ENCODE data around the gene MGST3.
"Not testable (repeated sequence)": the region's sequence is repeated elsewhere in the genome, so short reads cannot be mapped to it uniquely, and the experiment has no call there.

Gene MGST3

DNA sequence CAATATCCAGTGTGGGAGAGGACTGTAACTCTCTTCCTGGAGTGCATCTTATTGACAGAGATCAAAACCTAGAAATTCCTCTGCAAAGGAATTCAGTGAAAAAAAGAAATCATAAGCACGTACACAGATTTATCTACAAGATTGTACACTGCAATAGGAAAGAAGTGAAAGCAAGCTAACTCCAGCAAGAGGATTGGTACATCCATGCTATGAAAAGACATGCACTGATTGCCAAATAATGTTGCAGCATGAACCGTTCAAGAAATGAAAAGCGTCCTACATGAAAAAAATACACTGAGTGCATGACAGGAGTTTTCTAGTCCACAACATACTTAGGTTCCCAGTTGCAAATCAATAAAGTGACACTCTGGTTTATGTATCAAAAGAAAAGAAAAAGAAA is 1.9 kb upstream of the MGST3 start:
- DNase-seq (ENCODE audit: low read depth in 3 of 3), result no peak

DNA sequence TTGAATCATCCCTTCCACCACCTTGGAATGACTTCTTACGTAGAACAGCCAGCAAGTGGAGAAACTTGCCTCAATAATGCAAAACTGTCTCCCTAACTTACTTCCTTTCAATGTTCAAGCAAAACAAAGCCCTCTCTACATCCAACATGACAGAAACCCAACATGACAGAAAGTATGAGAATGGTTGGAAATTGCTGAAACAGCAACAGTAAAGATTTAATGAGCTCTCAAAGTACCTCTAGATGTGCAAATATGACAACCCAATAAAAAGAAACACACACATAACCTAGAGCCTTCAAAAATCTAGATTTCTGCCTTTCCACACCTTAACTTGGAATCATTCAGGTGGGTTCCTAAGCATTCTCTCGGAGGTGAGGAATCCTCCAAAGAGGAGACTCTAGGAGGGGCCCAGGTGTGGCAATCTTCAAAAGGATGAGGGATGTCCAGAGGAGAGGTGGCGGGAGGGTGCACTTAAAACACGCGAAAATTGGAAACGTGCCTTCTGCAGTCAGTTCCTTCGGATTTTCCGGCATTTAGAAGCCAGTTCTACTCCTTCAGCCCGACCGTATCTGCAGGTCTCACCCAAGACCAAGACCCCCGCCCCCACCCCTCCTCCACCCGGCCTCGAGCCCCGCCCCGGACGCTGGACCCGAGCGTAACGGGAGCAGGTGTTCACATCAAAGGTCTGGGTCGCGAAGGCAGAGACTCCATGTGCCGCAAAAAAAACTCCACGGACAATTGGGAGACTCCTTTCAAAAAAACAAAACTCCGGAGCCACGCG is 996 bp upstream of the MGST3 start:
- DNase-seq (ENCODE audit: low read depth in 3 of 3), result no peak

DNA sequence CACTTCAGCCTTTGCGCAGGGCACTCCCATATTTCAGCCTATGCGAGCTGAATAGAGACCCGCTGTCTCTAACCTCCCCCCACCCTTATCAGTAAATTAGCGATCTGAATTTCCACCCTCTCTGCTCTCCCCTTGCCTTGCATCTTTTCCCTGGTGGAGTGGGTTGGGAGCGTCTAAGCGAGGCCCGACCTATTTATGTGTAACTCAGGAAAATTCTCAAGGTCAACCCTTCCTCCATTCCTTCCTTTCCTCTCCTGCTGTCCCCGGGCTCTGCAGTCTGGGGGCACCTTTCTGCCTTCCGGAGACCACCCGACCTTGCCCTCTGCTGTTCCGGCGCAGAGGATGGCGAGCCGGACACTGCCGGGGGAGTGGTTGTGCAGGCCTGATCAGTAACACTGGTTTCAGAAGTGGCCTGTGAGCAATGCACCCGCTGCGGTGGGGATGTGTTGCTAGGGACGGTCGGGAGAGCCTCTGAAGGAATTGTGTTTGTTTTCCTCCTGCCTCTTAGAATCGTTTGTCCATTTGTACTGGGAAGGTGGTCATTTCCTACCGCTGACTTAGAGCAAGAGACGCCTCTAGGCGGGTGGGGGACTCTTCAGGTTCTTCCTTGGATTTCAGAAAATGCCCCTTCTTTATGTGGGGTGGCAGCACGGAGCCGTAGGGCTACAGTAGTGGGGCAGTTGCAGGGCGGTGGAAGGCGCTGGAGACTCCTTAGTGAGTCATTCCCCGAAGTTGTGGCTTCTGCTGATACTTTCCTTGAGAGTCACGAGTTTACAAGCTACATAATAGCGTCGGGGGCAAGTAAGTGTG is 513 bp downstream of the MGST3 start:
- peak in 2 of 3 experiments; percentile 5 to 12 for DNase-seq (ENCODE audit: low read depth in 3 of 3)

DNA sequence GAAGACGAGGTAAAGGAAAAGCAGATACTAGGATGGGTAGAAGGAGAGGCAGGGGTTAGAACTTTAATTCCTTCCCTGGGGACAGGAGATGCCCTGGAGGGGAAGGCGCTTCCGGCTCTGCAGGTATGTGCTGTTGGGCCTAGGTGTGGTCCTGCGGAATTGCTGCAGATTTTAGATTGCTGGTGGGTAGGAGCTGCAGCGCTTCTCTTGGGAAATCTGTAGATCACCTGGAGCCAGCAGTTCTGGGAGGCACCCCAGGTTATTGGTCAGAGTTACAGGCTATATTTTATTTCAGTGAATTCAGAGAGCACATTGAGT is 1.1 kb downstream of the MGST3 start:
- no peak for DNase-seq (ENCODE audit: low read depth in 3 of 3)

DNA sequence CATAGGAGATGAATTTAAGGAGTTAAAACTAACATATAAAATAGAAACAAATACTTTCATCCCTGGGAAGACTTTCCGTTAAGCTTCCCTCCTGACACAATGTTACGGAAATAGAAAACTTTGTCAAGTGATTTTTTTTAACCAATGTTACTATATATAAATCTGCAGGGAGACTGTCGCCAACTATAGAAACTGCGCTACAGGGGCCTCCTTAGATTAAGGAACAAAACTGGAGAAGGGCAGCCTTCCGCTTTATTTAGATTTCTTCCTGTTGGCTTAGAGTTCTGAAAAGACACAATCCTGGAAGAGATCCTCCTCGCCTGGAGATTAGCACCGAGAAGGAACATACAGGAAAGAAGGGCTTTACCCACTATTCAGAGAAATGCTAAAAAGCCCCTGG is 1.5 kb downstream of the MGST3 start:
- DNase-seq (ENCODE audit: low read depth in 3 of 3), result no peak

DNA sequence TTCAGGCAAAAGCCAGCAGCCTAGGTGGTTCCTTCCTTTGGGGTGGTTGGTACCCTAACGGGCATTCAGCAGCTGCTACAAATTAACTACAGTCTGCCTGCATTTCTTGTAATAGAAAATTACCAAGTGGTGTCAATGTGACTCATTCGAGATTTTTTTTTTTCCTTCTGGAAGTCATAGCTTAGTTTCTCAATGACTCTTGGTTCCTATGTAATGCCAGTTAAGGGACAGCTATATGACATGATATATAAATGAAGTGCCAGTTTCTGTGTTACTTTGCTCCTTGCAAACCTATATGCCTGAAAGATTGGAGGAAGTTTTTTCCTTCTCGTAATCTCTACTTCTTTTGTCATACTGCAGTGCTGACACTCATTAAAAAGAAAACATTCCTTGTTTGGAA is 2.6 kb downstream of the MGST3 start:
- no peak for DNase-seq (ENCODE audit: low read depth in 3 of 3)

DNA sequence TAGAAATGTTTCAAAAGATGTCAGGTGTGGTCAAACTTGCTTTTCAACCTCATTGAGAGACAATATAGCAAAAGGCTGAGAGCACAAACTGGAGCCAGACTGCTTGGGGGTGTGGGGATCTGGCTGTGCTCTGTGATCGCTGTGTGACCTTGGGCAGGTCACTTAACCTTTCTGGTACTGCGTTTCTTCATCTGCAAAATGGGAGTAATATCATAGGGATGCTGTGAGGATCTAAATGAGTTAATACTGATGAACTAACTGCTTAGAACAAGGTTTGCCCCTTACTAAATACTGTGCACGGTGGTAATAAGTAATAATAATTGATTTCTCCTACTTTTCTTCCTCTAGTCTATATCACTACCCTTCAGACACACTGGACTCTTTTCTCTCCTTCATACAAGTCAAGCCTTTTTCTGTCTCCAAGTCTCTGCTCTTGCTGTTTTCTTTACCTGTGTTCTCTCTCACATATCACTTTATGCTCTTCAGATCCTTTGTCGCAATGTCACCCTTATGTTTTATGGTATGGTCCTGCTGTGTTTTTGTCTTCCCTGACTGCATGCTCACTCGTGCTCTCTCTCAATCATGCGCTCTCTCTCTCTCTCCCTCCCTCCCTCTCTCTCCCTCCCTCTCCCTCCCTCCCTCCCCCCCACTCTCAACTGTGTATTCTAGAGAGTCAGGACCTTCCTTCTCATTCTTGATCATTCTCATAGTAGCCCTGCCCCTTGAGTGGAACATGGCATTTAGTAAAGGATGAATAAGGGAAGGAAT is 3.3 kb downstream of the MGST3 start:
- no peak for DNase-seq (ENCODE audit: low read depth in 3 of 3)

DNA sequence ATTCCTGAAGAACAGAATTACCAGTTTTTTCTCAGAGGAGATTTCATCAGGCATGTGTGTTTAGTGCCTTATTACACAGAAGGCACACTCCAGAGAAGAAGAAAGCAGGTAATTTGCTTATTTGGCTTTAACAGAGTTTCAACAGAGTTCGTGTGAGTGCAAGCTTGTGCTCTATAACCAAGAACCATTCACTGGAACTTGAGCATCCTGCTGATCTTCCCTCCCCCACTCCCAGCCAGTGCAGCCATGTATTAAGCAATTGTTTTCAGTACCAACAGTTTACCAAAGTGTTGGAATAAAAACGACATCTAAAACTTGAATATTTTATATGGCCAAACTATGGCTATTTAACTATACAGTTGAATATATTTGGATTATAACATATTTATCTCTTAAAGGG is 4.3 kb downstream of the MGST3 start:
- DNase-seq (ENCODE audit: low read depth in 3 of 3), result no peak

DNA sequence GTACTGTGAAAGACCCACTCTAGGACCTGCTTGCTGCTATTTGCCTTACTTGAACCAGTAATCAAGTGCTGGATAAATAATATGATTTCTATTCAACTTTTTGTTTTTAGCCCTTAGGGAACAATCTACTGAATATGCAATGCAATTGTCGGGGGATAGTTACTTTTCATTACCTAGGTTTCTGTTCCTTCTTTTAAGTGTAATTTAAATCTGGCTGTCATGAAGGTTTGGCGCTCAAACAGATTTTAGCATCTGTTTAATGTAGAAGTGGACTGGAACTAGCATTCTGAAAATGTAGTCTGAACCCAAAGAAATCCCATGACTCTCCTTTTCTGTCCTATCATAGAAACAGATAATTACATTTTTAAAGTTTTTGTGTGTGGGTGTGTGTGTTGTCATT is 4.8 kb downstream of the MGST3 start:
- DNase-seq (ENCODE audit: low read depth in 3 of 3), result no peak

DNA sequence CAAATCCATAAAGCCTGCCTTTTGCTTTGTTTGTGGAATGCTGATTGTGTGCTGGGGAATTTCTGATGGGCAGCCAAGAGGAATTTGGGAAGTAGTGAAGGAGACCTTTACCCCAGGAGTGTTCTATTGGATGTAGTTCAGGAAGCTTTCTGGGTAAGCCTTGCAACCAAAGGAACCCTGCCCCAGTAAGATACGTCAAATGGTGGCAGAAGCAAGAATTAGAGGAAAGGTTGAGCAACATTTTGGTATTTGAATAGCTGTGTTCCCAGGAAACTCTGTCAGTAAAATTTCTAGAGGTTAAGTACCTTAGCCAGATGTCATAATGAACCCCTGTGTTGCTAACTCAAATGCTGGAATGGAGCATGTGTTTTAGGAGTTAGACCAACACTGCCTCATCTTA is 6.4 kb downstream of the MGST3 start:
- DNase-seq (ENCODE audit: low read depth in 3 of 3), result no peak

DNA sequence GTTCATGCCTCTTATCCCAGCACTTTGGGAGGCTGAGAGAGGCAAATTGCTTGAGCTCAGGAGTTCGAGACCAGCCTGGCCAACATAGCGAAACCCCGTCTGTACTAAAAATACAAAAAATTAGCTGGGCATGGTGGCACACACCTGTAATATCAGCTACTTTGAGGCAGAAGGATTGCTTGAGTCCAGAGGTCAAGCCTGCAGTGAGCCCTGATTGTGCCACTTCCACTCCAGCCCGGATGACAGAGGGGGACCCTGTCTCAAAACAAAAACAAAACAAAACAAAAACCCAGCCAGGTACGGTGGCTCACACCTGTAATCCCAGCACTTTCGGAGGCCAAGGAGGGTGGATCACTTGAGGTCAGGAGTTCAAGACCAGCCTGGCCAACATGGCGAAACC is 7.2 kb downstream of the MGST3 start:
- not testable (repeated sequence) for DNase-seq (ENCODE audit: low read depth in 3 of 3)

DNA sequence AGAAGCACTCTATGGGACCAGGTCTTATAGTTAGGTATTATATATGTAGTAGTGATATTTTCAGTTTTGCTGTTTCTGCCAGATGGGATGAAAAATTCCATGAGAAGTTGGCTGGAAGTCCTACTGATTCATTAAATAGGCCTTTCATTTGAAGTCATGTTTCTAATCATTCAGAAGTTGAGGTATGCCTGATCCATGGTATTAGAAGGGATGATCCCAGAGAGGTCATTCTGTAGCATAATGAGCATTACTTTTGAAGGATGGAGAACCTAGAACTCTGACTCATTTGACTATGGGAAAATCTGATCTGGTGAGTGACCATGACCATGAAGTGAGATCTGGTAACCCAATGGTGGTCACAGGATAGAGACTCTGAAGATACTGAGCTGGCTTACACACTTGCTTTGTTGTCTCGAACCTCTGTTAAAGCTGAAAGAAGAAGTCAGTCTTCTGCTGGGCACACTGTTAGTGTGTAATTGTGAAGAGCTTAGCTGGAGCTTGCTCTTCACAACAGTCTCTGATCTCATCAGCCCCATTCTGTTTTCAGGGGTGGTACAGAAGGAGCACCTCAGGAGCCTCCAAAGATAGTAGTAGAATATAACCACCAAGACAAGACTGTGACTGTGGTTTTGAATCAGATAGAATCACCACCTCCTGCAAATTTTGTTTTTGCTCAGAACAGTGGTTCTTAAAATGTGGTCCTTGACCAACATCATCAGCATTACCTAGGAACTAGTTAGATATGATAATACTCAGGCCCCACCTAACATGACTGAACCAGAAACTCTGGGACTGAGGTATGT is 9.0 kb downstream of the MGST3 start:
- no peak for DNase-seq (ENCODE audit: low read depth in 3 of 3)

DNA sequence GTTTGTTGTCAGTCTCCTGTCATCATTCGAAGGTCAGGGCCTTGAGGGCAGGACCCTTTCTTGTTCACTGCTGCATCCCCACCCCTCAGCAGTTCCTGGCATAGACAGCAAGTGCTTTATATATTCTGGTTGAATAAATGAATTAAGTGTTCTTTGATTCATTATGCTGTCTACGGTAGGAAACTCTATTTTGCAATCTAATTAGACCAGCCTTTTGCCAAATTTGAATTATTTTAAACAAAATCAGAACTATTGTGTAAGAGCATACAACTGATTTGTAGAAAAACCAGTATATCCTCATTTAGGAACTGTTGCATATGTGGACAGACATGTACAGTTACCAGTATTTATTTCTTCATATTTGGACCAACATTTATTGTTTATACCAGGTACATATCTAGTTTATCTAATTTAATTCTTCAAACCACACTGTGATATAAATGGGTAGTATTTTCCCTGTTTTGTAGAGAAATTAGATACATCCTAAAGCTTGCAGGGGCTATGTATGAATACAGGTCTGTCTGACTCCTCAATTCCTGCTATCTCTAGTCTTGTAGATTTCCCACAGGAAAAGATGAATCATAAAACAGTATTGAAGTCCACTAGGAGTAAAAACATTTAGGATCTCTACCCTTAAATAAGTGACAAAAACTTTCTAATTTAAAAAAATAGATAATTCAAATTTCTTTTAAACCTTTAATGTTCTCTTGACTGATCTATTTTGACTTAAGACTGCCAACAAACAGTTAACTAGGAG is 10.4 kb downstream of the MGST3 start:
- no peak for DNase-seq (ENCODE audit: low read depth in 3 of 3)

DNA sequence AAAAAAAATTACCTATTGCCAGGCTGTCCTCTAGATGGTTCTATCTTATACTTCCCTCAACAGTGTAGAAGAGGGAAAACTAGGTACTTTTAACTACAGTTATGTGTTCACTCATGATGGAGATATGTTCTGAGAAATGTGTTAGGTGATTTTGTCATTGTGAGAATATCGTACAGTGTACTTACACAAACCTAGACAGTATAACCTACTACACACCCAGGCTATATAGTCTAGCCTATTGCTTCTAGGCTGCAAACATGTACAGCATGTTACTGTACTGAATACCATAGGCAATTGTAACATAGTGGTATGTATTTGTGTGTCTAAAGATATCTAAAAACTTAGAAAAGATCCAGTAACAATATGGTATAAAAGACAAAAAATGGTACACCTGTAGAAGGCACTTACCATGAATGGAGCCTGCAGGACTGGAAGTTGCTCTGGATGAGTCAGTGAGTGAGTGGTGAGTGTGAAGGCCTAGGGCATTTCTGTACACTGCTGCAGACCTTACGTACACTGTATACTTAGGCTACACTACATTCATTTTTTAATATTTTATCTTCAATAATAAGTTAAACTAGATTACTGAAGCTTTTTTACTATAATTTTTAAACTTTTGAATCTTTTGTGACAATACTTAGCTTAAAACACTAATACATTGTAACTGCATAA is 13.2 kb downstream of the MGST3 start:
- no peak for DNase-seq (ENCODE audit: low read depth in 3 of 3)

DNA sequence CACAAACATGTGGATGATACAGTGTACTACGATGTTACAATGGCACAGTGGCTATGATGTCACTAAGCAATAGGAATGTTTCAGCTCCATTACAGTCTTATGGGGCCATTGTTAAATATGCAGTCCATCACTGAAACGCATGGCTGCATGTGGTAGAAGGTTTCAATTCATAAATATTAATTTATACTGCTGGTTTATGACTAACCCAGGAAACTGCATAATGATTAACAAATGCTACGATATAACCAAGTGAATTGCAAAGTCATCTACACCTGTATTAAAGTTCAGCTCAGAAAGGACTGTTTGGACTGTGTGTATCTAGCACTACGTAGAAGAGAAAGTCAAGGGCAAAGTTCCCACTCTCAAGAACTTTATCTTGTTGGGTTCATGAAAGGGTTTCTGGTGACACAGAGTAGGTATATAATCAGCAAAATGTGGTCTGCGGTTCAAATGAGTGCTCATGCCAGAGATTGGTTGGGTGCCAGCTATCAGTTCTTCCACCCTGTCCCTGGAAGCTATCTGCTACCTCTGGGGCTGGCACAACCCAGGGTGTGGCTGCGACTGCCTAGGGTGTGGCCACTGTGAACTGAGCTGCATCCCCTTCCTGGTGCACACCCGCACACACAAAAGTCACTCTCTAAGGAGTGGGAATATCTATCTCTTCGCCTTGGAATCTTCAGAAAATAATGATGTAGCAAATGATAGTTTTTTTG is 14.8 kb downstream of the MGST3 start:
- no peak for DNase-seq (ENCODE audit: low read depth in 3 of 3)

DNA sequence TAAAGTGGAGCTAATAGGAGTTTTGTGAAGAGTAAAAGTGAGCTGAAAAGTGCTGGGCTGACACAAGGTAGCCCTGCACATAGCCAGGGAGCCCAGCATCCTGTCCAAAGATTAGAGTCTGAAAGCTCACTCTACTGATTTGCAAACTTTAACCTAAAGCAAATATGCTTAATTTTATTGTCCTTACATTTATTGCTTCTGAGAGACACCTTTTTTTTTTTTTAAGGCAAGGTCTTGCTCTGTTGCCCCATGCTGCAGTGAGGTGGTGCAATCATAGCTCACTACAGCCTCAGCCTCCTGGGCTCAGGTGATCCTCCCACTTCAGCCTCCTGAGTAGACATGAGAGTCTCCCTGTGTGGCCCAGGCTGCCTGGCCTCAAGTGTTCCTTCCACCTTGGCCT is 16.5 kb downstream of the MGST3 start:
- DNase-seq (ENCODE audit: low read depth in 3 of 3), result no peak

DNA sequence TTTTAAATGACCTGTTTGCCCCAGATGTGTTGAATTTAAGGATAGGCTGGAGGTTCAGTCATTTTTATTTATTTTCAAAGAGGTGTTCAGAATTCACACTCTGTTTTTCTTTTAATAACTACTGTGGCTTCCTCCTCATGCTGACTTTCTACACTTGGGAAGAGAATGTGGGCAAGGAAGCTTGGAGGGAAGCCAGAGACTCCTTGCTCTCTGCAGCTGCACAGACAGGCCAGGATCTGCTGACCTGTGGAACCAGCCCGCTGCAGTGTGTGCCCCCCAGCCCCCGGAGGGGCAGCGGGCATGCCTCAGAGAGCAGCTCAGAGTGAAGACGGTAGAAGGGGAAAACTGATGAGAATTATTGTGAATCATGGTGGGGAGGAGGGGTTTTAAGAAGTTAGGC is 16.9 kb downstream of the MGST3 start:
- DNase-seq (ENCODE audit: low read depth in 3 of 3), result no peak

DNA sequence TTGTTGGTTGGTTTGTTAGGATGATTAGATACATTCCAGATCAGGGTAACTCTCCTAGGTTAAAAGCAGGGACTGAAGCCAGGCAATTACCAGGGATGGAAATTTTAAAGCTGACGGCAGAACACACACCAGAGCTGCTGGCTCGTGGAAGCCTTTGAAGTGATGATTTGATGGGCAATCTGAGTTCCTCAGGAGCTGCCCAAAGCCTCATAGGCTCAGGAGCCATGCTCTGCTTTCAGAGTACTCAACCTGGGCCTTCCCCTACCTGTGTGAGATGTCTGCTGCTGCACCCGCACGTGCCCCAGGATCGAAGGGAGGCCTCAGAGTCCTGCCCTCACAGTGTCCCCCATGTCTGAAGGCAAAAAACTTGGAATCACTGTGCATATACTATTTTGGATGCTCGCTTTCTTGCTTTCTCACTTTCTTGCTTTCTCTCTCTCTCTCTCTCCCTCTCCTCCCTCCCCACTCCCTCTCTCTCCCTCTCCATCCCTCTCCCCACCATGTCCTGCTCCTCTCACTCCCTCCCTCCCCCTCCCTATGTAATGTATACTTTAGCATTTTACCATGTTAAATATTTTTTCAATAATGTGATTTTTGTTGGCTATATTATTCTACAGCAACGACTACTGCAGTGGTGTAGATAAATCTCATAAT is 18.0 kb downstream of the MGST3 start:
- DNase-seq (ENCODE audit: low read depth in 3 of 3), result no peak

DNA sequence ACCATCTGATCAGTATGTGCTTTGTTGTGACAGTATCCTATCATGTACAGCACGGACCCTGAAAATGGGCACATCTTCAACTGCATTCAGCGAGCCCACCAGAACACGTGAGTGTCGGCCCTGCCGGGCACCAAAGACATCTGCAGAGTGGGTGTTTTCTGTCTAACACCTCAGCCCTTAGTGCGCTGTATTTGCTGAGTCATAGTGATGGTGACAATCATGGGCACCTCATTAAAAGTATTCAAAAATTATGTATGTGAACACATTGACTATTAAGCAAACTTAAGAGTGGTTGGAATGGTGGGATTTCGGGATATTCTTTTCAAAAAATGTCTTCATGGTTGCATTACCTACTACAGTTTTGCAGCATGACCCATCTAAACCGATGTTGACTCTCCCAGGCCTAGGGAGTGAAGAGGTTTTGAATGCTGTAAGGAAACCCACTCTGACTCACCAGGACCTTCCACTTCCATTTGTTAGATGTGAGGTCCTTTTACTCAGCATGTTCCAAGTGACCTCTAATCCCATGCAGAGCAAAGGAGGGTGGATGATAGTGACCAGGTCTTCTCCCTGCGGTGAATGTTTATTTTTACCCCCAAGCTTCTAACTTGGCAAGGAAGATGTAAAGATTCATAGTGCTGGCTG is 20.1 kb downstream of the MGST3 start:
- DNase-seq (ENCODE audit: low read depth in 3 of 3), result no peak

All from stimulated activated CD4-positive, alpha-beta T cell treated with anti-CD3 and anti-CD28 coated beads, TNF-alpha, amount 100 ng/mL, for 4 hours (primary cell).